Neutrophil (primary cell): ENCODE results near the gene CEP162.

ENCODE experiments used
- H3K27ac ChIP-seq: fragments of 200-600 bp; sonication (generic); 2 replicates; pipeline ENCODE4 v1.5.1; 2016; ENCODE audit warnings: mild to moderate bottlenecking, moderate library complexity
- H3K27me3 ChIP-seq: fragments of 200-600 bp; sonication (generic); 2 replicates; pipeline ENCODE4 v1.6.0; 2016; ENCODE audit warnings: mild to moderate bottlenecking
- H3K36me3 ChIP-seq: fragments of 200-600 bp; sonication (generic); 2 replicates; pipeline ENCODE4 v1.5.1; 2017
- H3K4me1 ChIP-seq, 2 experiments: fragments of 200-600 bp in 1 of 2; sonication (generic) in 1 of 2; 1 replicate in 1 of 2; 2 replicates in 1 of 2; pipeline versions ENCODE4 v1.5.1 to v1.6.1; 2013 to 2016; ENCODE audit warnings: low read depth in 1 of 2, low read length in 1 of 2, mild to moderate bottlenecking in 1 of 2, moderate library complexity in 1 of 2; ENCODE audit not compliant: control insufficient read depth in 1 of 2, insufficient read depth in 1 of 2
- H3K4me3 ChIP-seq, 2 experiments: fragments of 200-600 bp in 1 of 2; sonication (generic) in 1 of 2; 1 replicate in 1 of 2; 2 replicates in 1 of 2; pipeline ENCODE4 v1.5.1; 2013 to 2016; ENCODE audit warnings: low read depth in 1 of 2, low read length in 1 of 2, mild to moderate bottlenecking in 1 of 2, moderate library complexity in 1 of 2
- H3K9me3 ChIP-seq: fragments of 200-600 bp; sonication (generic); 2 replicates; pipeline ENCODE4 v1.5.1; 2016
- CTCF ChIP-seq: fragments of 200-600 bp; sonication (generic); IDR thresholded peaks from 2 replicates; pipeline ENCODE4 v1.5.1; 2016; ENCODE audit warnings: antibody characterized with exemption

CEP162 gene

DNA sequence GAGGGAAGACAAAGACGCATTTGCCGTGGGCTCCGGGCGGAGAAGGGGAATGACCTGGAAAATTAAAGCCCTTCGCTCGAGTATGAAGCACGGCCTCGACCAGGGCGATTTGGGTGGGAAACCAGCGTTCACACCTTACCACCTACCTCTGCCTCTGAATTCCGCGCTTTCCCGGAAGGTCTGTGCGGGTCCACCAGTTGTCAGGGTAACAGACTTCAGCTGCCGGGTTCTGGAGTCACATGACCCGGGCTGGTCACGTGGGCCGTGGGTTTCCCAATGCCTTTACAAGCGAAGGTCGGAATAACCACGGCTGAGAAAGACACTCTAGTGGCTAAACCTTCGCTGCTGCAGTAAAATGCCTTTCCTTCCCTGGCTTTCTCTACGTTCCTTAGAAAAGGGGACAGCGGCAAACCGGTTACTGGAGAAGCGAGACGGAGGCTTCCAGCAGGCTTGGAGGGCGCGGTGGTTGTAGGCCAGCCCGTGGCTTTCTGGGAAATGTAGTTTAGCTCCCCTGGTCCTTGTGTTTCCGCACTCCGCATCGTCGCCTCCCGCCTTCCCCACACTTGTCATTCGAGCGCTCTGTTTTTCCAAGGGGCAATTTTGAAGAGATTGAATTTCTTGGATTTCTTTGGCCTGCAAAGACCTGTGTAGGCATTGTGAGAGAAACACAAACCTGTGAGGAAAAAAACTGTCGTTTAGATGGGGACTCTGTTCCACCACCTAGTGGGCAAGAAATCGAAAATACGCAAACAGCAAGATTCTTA, at the start of gene CEP162:
TSS of gene CEP162 (minus strand) at position 210 of the 764 bp plus-strand sequence. CDS start 1,250 bp downstream, outside the sequence.
- H3K4me1 ChIP-seq: peaks cover 12 to 14% of the 10 kb centered on the region in 2 experiments
- H3K27me3 ChIP-seq: peaks cover 43% of the 10 kb centered on the region
- peak; percentile 40 for TF ChIP-seq CTCF
- no peaks in the 10 kb centered on the region for H3K9me3 ChIP-seq
- peak within 1 kb of the TSS; percentile 74 for H3K27ac ChIP-seq
- H3K4me3 ChIP-seq: peak within 1 kb of the TSS; percentile 82 to 91
- H3K36me3 ChIP-seq: no peaks in the 10 kb centered on the region

DNA sequence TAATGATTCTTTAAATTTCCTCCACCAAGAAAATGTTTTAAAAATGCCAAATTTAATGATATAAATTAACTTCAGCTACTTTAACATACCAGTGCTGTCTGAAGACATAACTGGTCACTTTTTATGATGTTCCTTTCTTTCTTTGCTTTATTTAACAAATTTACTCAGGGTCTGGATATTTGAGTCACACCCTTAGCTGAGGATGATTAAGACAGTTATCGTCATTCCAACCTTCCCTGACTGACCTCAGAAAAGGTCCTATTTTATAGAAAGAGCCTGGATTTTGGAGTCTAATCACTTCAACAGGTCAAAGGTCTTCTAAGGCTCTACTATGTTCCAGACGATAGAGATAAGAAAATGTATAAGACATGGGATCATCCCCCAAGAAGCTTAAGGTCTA, 47.4 kb upstream of the CEP162 start:
- Histone ChIP-seq H3K4me1 (no peaks in the 10 kb centered on the region), H3K36me3 (no peaks in the 10 kb centered on the region), H3K27me3 (no peaks in the 10 kb centered on the region), H3K27ac (no peak overlapping the region), H3K4me3 (no peak overlapping the region), H3K9me3 (no peaks in the 10 kb centered on the region)
- no peak for TF ChIP-seq CTCF

DNA sequence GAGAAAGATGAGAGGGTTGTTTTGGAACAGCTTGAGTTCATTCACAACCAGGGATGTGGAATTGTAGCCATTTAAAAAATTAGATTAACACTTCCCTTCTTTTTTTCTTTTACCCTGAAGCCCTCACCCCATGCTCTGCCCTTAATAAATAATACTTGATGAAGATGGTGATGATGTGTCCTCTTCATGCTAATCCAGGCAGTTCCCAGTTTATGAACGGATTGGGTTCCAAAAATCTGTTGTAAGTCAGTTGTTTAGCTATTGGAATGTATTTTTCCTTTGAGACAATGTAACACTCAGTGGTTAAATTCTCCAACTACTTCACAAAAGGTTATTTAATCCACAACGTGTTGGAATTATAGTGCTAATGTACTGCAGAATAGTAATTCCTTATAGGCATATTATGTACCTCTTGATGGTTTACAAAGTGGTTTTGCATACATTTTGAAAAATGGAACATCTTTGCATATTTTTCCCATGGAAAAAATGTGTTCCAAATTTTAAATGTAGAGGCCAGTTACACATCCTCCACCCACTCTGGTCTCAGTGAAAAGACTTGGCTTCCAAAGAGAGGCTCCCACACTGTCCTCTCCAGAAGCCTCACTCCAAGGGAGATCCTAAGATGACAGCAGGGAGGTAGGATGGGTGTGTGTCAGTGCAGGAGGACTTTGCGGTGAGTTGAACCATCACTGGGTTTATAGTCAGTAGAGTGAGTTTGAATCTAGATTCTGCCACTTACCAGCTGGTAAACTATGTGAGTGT, 45.8 kb upstream of the CEP162 start:
- no peaks in the 10 kb centered on the region for H3K27me3 ChIP-seq
- TF ChIP-seq CTCF: no peak
- H3K9me3 ChIP-seq: no peaks in the 10 kb centered on the region
- H3K27ac ChIP-seq: no peak overlapping the region
- H3K4me1 ChIP-seq: no peaks in the 10 kb centered on the region
- no peaks in the 10 kb centered on the region for H3K36me3 ChIP-seq
- H3K4me3 ChIP-seq: no peak overlapping the region

DNA sequence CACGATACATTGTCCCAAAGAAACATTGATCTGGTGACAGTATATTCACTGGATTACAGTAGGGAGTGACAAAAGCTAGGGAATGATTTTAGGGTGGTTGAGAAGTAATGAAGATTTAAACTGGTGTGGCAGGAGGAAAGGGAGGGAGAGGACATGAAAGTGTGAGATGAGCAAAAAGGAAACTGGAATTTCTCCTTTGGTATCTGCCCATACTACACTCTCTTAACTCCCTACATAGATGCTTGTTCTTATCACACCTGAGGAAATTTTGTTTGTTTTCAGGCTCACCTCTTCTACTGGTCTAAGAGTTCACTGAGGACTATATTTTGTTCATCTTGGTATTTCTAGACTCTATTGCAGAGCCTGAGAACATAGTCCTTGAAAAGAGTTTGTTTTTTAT, 44.9 kb upstream of the CEP162 start:
- Histone ChIP-seq H3K4me3 (no peak overlapping the region), H3K9me3 (no peaks in the 10 kb centered on the region), H3K4me1 (no peaks in the 10 kb centered on the region), H3K36me3 (no peaks in the 10 kb centered on the region), H3K27ac (no peak overlapping the region), H3K27me3 (no peaks in the 10 kb centered on the region)
- TF ChIP-seq CTCF: no peak

DNA sequence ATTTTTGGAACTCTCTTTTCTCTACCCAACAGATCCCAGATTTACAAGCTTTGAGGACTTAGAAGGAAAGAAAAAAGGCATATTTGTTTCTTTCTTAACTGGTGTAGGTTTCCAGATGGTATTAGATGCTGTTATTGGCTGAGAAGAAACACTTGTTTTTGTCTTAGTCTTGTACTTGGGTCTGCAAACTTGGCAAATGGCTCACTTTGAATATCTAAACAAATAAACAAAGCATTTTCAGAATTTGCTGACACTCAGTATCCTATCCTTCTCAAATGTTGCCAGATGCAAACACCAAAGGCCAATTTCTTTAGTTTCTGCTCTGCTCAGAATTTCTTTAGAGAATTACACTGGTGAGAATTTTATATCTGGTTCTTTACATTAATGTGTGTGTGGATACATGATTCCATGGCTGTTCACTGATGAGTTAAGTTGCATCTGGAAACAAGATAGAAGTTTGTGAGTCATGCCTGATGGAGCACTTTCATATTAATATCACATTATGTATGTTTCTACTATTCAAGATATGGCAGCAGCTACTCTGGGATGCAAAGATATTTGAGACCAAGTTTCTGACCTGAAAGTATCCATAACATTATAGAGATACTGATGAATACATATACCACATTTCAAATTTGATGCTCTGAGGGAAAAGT, 43.7 kb upstream of the CEP162 start:
- Histone ChIP-seq H3K27ac (no peak overlapping the region), H3K4me1 (no peaks in the 10 kb centered on the region), H3K9me3 (no peaks in the 10 kb centered on the region), H3K4me3 (no peak overlapping the region), H3K27me3 (no peaks in the 10 kb centered on the region), H3K36me3 (no peaks in the 10 kb centered on the region)
- TF ChIP-seq CTCF: no peak
